Measurements from ENCODE around the gene RNLS. TPM values are rescaled to one million over a fixed set of nuclear protein-coding genes. Genes with fewer than 3 reads are reported as not detected.

Gene RNLS
- total RNA-seq, 4 donors from 2014 or later, result 7.8 to 37.2 (median 26.2) TPM

DNA sequence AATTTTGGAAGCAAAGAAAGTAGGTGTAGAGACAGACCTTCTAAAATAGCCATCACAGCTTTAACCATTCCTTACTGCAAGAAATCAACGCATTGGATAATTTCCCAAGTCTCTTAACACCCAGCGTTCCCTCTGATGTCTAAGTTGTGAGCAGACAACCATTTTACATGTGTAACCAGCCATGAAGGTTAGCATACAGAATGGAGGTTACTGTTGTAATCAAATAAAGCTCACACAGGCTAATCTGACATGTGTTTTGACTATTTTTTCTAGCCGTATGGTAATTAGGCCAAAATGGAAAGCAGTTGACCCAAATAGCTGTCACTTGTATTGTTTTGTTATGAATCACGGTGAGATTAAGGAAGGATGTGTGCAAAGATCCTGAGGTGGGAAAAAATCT, 336.4 kb downstream of the RNLS start:
- Histone ChIP-seq H3K27ac (peak overlapping the region in 2 of 4 donors; percentile 41 to 88), H3K27me3 (no peaks in the 10 kb centered on the region), H3K36me3 (no peaks in the 10 kb centered on the region), H3K9me3 (no peaks in the 10 kb centered on the region), H3K4me1 (peaks cover 0 to 53% (median 23%) of the 10 kb centered on the region in 4 donors), H3K4me3 (no peak overlapping the region)
- TF ChIP-seq EP300 (IDR thresholded peaks at IDR 0.05) (no peak), POLR2A (IDR thresholded peaks at IDR 0.05) (no peak)
- TF ChIP-seq, protein P1, sequence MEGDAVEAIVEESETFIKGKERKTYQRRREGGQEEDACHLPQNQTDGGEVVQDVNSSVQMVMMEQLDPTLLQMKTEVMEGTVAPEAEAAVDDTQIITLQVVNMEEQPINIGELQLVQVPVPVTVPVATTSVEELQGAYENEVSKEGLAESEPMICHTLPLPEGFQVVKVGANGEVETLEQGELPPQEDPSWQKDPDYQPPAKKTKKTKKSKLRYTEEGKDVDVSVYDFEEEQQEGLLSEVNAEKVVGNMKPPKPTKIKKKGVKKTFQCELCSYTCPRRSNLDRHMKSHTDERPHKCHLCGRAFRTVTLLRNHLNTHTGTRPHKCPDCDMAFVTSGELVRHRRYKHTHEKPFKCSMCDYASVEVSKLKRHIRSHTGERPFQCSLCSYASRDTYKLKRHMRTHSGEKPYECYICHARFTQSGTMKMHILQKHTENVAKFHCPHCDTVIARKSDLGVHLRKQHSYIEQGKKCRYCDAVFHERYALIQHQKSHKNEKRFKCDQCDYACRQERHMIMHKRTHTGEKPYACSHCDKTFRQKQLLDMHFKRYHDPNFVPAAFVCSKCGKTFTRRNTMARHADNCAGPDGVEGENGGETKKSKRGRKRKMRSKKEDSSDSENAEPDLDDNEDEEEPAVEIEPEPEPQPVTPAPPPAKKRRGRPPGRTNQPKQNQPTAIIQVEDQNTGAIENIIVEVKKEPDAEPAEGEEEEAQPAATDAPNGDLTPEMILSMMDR (IDR thresholded peaks at IDR 0.05), result no peak
- DNase-seq (ENCODE audit: low spot score in 2 of 2), result no peak
- 82 to 90% methylated on average over 4 of the region's 4 CpGs for WGBS, 2 donors

DNA sequence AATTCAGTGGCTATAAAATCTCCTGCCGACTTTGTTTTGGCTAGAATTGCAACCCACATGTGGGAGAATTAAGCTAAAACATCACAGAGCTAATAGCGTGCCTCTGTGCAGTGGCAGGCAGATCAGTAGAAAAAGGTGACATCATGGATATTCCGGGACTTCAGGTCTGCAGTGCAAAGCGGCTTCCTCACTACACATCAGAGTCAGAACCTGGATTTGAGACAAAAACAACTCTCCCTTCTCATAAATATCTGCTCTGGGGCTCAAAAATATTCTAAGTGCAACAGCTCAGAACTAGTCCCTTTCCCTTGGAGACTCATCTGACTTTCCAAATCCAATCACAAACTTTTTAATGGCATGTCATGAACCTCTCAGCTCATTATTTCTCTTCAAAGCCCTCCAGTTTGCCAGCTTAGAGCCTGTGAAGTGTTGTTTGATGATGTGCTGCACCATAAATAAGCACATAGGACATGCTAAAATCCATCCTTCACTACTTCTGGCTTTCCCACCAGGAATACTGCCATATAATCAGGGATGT, 337.1 kb downstream of the RNLS start:
- no peaks in the 10 kb centered on the region for H3K9me3 ChIP-seq
- DNase-seq (ENCODE audit: low spot score in 2 of 2), result peak in 1 of 2 donors; percentile 38
- 34 to 55% methylated on average over 4 of the region's 4 CpGs for WGBS, 2 donors
- H3K4me3 ChIP-seq, result no peak overlapping the region
- TF ChIP-seq, protein P1 (IDR thresholded peaks at IDR 0.05), result no peak
- TF ChIP-seq POLR2A (IDR thresholded peaks at IDR 0.05) (no peak), EP300 (IDR thresholded peaks at IDR 0.05) (peak in 1 of 2 donors; percentile 22)
- H3K27me3 ChIP-seq, result no peaks in the 10 kb centered on the region
- no peaks in the 10 kb centered on the region for H3K36me3 ChIP-seq
- H3K27ac ChIP-seq, result peak overlapping the region in 2 of 4 donors; percentile 41 to 88
- H3K4me1 ChIP-seq, result peaks cover 0 to 56% (median 23%) of the 10 kb centered on the region in 4 donors

DNA sequence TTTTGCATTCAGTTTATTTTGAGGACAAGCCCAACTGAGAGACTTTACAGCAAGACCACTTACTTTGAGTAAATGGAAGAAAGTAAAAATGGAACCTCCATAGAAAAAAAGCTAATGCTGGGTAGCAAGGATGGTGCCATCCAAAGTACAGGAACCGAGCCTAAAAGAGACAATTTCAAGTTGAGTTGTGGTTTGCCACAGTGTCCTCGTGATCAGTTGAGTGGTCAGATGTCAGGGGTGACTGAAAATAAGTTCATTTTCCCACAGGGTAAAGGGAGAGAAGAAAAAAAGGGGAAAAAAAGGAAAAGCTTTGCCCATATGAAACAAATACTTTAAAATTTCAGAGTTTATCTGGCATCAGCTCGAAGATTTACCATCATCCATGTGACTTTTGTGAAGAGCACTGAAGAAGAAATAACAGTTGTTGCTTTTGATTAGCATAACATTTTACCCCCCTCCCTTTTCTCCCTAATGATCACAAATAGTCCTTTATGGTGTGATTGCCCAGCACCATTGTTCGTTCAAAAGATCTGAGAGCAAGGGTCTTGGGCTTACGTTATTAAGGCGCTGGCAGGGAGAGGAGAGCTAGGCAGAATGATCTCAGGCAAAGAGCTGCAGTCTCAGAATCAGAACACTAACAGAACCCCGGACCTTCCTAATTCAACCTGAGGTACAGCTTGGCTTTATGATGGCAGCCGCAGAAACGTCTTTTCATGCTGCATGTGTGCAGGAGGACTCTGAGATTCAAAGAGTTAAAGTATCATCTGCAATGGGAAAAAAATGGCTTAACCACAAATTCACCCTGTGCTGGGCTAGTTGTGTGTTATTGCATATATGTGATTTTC, 338.1 kb downstream of the RNLS start:
- no peak overlapping the region for H3K4me3 ChIP-seq
- H3K4me1 ChIP-seq, result peaks cover 0 to 56% (median 23%) of the 10 kb centered on the region in 4 donors
- 52 to 64% methylated on average over 9 of the region's 9 CpGs for WGBS, 2 donors
- no peak for TF ChIP-seq EP300 (IDR thresholded peaks at IDR 0.05)
- TF ChIP-seq POLR2A (IDR thresholded peaks at IDR 0.05), result no peak
- TF ChIP-seq, protein P1 (IDR thresholded peaks at IDR 0.05), result no peak
- no peaks in the 10 kb centered on the region for H3K27me3 ChIP-seq
- no peak for DNase-seq (ENCODE audit: low spot score in 2 of 2)
- peak overlapping the region in 2 of 4 donors; percentile 79 to 88 for H3K27ac ChIP-seq
- no peaks in the 10 kb centered on the region for H3K9me3 ChIP-seq
- H3K36me3 ChIP-seq, result no peaks in the 10 kb centered on the region

DNA sequence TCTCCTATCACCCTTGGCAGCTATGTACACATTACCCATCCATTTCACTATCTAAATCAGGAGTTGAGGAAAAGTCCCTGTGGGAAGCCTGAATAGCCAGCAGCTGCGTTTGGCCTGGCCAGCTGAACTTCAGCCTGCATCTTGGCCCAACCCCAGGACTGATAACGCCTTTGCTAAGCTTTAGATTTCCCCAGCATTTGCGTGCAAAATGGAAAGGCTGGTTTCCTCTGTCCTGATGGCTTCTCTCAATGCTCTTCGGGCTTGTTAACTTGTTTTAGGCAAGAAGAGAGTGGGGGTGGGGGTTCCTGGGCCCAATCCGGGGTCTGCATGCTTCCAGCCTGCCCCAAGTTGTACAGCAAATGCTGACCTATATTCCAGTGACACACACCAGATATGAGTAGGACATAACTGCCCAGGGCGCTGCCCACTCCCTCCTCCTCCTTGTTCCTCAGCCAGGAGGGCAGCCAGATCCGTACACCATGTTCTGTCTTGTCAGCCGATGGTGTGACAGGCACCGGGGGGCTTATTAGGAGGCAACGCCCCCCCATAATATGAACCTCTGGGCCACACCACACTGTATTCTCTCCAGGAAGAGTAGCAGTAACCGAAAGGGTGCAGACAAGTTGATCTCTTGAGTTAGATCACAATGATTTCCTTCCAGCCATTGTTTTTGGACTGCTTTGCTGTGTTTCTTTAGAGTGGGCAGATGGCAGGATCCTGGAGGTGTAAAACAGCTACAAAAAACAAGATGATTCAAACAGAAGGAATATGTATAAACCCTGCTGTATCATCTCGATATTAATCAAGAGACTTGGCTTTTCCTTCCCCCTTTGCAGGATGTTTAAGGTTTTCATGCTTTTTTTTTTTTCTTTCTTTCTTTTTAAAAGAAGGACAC, 339.0 kb downstream of the RNLS start:
- DNase-seq (ENCODE audit: low spot score in 2 of 2), result no peak
- 41 to 42% methylated on average over 12 of the region's 12 CpGs for WGBS, 2 donors
- Histone ChIP-seq H3K36me3 (no peaks in the 10 kb centered on the region), H3K27me3 (no peaks in the 10 kb centered on the region), H3K27ac (peak overlapping the region; percentile 40 to 88 (median 68)), H3K9me3 (no peaks in the 10 kb centered on the region), H3K4me3 (no peak overlapping the region), H3K4me1 (peaks cover 0 to 57% (median 23%) of the 10 kb centered on the region in 4 donors)
- TF ChIP-seq, protein P1 (IDR thresholded peaks at IDR 0.05), result no peak
- TF ChIP-seq EP300 (IDR thresholded peaks at IDR 0.05), result peak in 1 of 2 donors; percentile 31

Measured in tibial nerve (tissue), 4 donors.